CD4-positive, alpha-beta T cell treated with Interleukin-15 for 4 hours (primary cell): ENCODE data around the gene CEBPE.

Experiments used
- DNase-seq: peaks from one replicate; pipeline ENCODE4 v3.0.0-alpha.2; 2020; ENCODE audit warnings: low spot score

Gene CEBPE

GRCh38 chr14:23102801-23103200 lies 16.3 kb downstream of the CEBPE start:
- DNase-seq = no peak

GRCh38 chr14:23101986-23102625 lies 16.9 kb downstream of the CEBPE start:
- no peak for DNase-seq

- DNase-seq = no peak
Observed at GRCh38 chr14:23101213-23101970, 17.7 kb downstream of the CEBPE start.

GRCh38 chr14:23099212-23099861 lies 19.7 kb downstream of the CEBPE start:
- no peak for DNase-seq

- DNase-seq = no peak
Observed at GRCh38 chr14:23097786-23098185, 21.3 kb downstream of the CEBPE start.

GRCh38 chr14:23095196-23096108 lies 23.6 kb downstream of the CEBPE start, which contains the start of gene C14orf119:
C14orf119 (plus strand) TSS chr14:23095505; CDS start chr14:23097659, 2,154 bp downstream.
- DNase-seq = peak; percentile 100

GRCh38 chr14:23094666-23095195 lies 24.3 kb downstream of the CEBPE start, which contains the start of gene ACIN1:
ACIN1 (minus strand) TSS chr14:23095136; CDS start chr14:23095112, 24 bp downstream.
- peak; percentile 75 for DNase-seq

- no peak for DNase-seq
Observed at GRCh38 chr14:23093991-23094665, 24.9 kb downstream of the CEBPE start.

- DNase-seq = no peak
Observed at GRCh38 chr14:23093526-23093925, 25.5 kb downstream of the CEBPE start.

GRCh38 chr14:23093104-23093503 lies 26.0 kb downstream of the CEBPE start:
- no peak for DNase-seq

- DNase-seq = no peak
Observed at GRCh38 chr14:23091294-23092225, 27.5 kb downstream of the CEBPE start.

GRCh38 chr14:23090254-23090636 lies 28.8 kb downstream of the CEBPE start:
- DNase-seq = no peak

GRCh38 chr14:23089498-23090253 lies 29.4 kb downstream of the CEBPE start:
- DNase-seq = no peak

- no peak for DNase-seq
Observed at GRCh38 chr14:23086565-23086964, 32.5 kb downstream of the CEBPE start.

- DNase-seq = no peak
Observed at GRCh38 chr14:23085458-23085857, 33.6 kb downstream of the CEBPE start.

- DNase-seq = no peak
Observed at GRCh38 chr14:23080474-23080873, 38.6 kb downstream of the CEBPE start.

GRCh38 chr14:23079716-23080115 lies 39.3 kb downstream of the CEBPE start:
- DNase-seq = no peak

GRCh38 chr14:23078692-23079116 lies 40.4 kb downstream of the CEBPE start:
- no peak for DNase-seq

GRCh38 chr14:23077962-23078361 lies 41.1 kb downstream of the CEBPE start:
- DNase-seq = no peak
